Tibial nerve (tissue), 4 donors: ENCODE results near the gene DCTN1. TPM values are rescaled to one million over a fixed set of nuclear protein-coding genes. Genes with fewer than 3 reads are reported as not detected.

Source experiments
- DNase-seq, 2 donors: peaks; one replicate each; pipeline ENCODE4 v3.0.0-alpha.2; 2019; ENCODE audit warnings: low spot score in 2 of 2
- H3K27ac ChIP-seq, 4 donors: fragments of 200-600 bp; sonication (generic) in 3 of 4; one replicate each; pipeline ENCODE4 v1.5.1; 2017 to 2019; ENCODE audit warnings: mild to moderate bottlenecking in 1 of 4
- H3K27me3 ChIP-seq, 2 donors: fragments of 200-600 bp; sonication (generic) in 1 of 2; one replicate each; pipeline versions ENCODE4 v1.5.1 to v1.6.0; 2017 to 2019
- H3K36me3 ChIP-seq, 3 donors: fragments of 200-600 bp; sonication (generic); one replicate each; pipeline ENCODE4 v1.5.1; 2018 to 2019
- H3K4me1 ChIP-seq, 4 donors: fragments of 200-600 bp; sonication (generic) in 3 of 4; one replicate each; pipeline ENCODE4 v1.5.1; 2017 to 2019
- H3K4me3 ChIP-seq, 4 donors: fragments of 200-600 bp; sonication (generic) in 3 of 4; one replicate each; pipeline ENCODE4 v1.5.1; 2017 to 2019; ENCODE audit warnings: mild to moderate bottlenecking in 1 of 4, moderate library complexity in 1 of 4
- H3K9me3 ChIP-seq, 4 donors: fragments of 200-600 bp; sonication (generic) in 3 of 4; one replicate each; pipeline ENCODE4 v1.5.1; 2017 to 2019
- CTCF ChIP-seq, 5 experiments: fragments of 200-600 bp in 3 of 5; fragments of 450-650 bp in 2 of 5; sonication (generic) in 3 of 5; IDR thresholded peaks; one replicate each; pipeline ENCODE4 v1.5.1; 2016 to 2019; ENCODE audit warnings: antibody characterized with exemption in 5 of 5, mild to moderate bottlenecking in 3 of 5, moderate library complexity in 2 of 5
- EP300 ChIP-seq, 2 donors: sonication (generic); formaldehyde crosslinking; IDR thresholded peaks; one replicate each; pipeline ENCODE4 v1.6.1; 2017; ENCODE audit warnings: antibody characterized with exemption in 2 of 2, mild to moderate bottlenecking in 1 of 2
- POLR2A ChIP-seq, 2 donors: fragments of 450-650 bp; IDR thresholded peaks; one replicate each; pipeline ENCODE4 v1.6.1; 2017; ENCODE audit warnings: antibody characterized with exemption in 2 of 2, mild to moderate bottlenecking in 2 of 2, moderate library complexity in 2 of 2
- WGBS, 2 donors: methylation state at CpG; one replicate each; pipeline ENCODE4 v1.1.5; 2018; 5-methylcytosine and 5-hydroxymethylcytosine counted together
- total RNA-seq, 4 donors: library from RNA; depleted of rRNA; stranded (reverse); fragments of >200 nt; gene quantifications; one replicate each; pipeline ENCODE4 v1.1.0, GENCODE V29; 2016

DCTN1 gene
- total RNA-seq, 4 donors from 2014 or later, result 122 to 157 (median 140) TPM

GRCh38 chr2:74383254-74383653, 3.1 kb upstream of the DCTN1 start:
- H3K27ac ChIP-seq, result peak overlapping the region in 1 of 4 donors; percentile 14
- peaks cover 0 to 3% (median 0%) of the 10 kb centered on the region in 3 donors for H3K36me3 ChIP-seq

GRCh38 chr2:74381751-74382150, 1.6 kb upstream of the DCTN1 start:
- no peak for DNase-seq
- WGBS, 2 donors, result 62 to 66% methylated on average over 3 of the region's 3 CpGs
- no peaks in the 10 kb centered on the region for H3K9me3 ChIP-seq
- H3K36me3 ChIP-seq, result peaks cover 0 to 18% (median 0%) of the 10 kb centered on the region in 3 donors
- no peak overlapping the region for H3K4me3 ChIP-seq
- peaks cover 0 to 85% (median 23%) of the 10 kb centered on the region in 4 donors for H3K4me1 ChIP-seq
- no peaks in the 10 kb centered on the region for H3K27me3 ChIP-seq
- TF ChIP-seq CTCF (IDR thresholded peaks at IDR 0.05) (no peak), POLR2A (IDR thresholded peaks at IDR 0.05) (no peak)
- H3K27ac ChIP-seq, result peak overlapping the region in 2 of 4 donors; percentile 8 to 16

More at GRCh38 chr2:74383254-74383653, 3.1 kb upstream of the DCTN1 start:
- H3K4me1 ChIP-seq, result peaks cover 0 to 96% (median 28%) of the 10 kb centered on the region in 4 donors
- no peak overlapping the region for H3K4me3 ChIP-seq
- no peaks in the 10 kb centered on the region for H3K27me3 ChIP-seq
- TF ChIP-seq CTCF (IDR thresholded peaks at IDR 0.05) (no peak), EP300 (IDR thresholded peaks at IDR 0.05) (peak in 1 of 2 donors; percentile 26)
- no peaks in the 10 kb centered on the region for H3K9me3 ChIP-seq
- no peak for DNase-seq
- WGBS, 2 donors, result 21 to 26% methylated on average over 1 of the region's 1 CpG

GRCh38 chr2:74378007-74378406, 2.1 kb downstream of the DCTN1 start:
- Histone ChIP-seq H3K36me3 (peaks cover 0 to 26% (median 0%) of the 10 kb centered on the region in 3 donors), H3K4me3 (no peak overlapping the region), H3K9me3 (no peaks in the 10 kb centered on the region), H3K27me3 (no peaks in the 10 kb centered on the region), H3K4me1 (peaks cover 0 to 78% (median 23%) of the 10 kb centered on the region in 4 donors), H3K27ac (no peak overlapping the region)
- no peak for TF ChIP-seq CTCF (IDR thresholded peaks at IDR 0.05)
- no peak for TF ChIP-seq POLR2A (IDR thresholded peaks at IDR 0.05)
- TF ChIP-seq EP300 (IDR thresholded peaks at IDR 0.05), result no peak
- no peak for DNase-seq
- 91 to 94% methylated on average over 10 of the region's 10 CpGs for WGBS, 2 donors

DNA sequence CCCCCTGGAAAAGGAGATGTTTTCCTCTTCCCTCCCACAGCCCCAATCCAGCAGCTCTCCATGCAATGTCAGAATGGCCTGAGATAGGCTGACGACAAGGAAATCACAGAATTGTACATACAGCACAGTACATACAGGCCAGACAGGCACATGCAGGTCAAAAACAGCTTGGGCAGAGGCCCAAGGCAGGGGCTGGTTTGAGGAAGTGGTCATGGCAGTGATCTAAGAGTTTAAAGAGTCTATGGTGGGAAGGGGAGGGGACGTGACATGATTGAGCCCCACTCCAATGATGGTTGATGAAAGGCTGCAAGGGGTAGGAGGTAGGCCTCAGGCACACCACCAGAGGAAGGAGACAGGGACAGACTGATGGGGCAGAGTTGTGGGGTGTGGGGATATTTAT, 4.3 kb downstream of the DCTN1 start:
- H3K4me3 ChIP-seq, result no peak overlapping the region
- DNase-seq, result no peak
- no peak overlapping the region for H3K27ac ChIP-seq
- TF ChIP-seq POLR2A (IDR thresholded peaks at IDR 0.05) (no peak), EP300 (IDR thresholded peaks at IDR 0.05) (no peak)
- peaks cover 0 to 34% (median 4%) of the 10 kb centered on the region in 3 donors for H3K36me3 ChIP-seq
- H3K27me3 ChIP-seq, result no peaks in the 10 kb centered on the region
- WGBS, 2 donors, result 88 to 92% methylated on average over 2 of the region's 2 CpGs
- peaks cover 0 to 68% (median 21%) of the 10 kb centered on the region in 4 donors for H3K4me1 ChIP-seq
- H3K9me3 ChIP-seq, result no peaks in the 10 kb centered on the region

DNA sequence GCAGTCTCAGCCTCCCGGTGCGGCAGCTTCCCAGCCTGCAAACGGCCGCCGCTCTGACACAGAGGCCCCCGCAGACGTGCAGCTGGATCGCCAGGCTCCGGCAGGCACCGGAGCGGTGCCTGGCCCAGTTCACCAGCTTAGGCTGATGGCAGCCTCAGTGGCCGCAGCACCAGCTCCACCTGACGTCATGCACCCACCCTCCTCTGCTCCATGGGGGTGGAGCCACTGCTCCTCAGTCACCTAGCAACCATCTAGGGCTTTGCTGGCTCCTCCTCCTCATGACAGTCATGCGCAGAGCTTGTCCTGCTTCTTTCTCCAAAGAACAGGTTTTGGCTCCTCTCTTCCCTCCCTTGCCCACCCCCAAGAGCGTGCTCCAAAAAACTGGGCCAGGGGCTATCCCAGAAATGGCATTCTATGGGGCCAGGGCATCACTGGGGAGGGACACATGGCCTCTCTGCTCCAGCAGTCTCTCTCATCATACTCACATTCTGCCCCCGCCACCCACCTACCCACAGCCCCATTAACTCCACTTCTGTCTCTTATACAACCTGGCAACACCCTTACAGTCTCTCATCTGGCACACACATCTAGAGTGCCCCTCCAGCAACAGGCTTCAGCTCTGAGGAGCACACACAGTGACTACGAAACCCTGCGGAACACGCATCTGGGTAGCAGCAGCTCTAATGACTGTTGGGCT, 5.5 kb downstream of the DCTN1 start:
- DNase-seq, result peak; percentile 57 to 71
- H3K4me3 ChIP-seq, result peak overlapping the region; percentile 0 to 51 (median 16)
- peak in 1 of 2 donors; percentile 32 for TF ChIP-seq EP300 (IDR thresholded peaks at IDR 0.05)
- TF ChIP-seq POLR2A (IDR thresholded peaks at IDR 0.05), result peak; percentile 23 to 38
- no peak for TF ChIP-seq CTCF (IDR thresholded peaks at IDR 0.05)
- H3K27ac ChIP-seq, result peak overlapping the region; percentile 51 to 88 (median 72)
- 36 to 51% methylated on average over 18 to 19 of the region's 19 CpGs for WGBS, 2 donors
- H3K9me3 ChIP-seq, result no peaks in the 10 kb centered on the region
- H3K4me1 ChIP-seq, result peaks cover 0 to 56% (median 11%) of the 10 kb centered on the region in 4 donors
- H3K36me3 ChIP-seq, result peaks cover 0 to 46% (median 14%) of the 10 kb centered on the region in 3 donors
- H3K27me3 ChIP-seq, result no peaks in the 10 kb centered on the region
